B cell (primary cell): ENCODE measurements around the gene AHDC1. TPM values are rescaled to one million over a fixed set of nuclear protein-coding genes. Genes with fewer than 3 reads are reported as not detected.

Experiments
- ATAC-seq: fragments of 200-7000 bp; cut with Tn5 transposase; one replicate; pipeline ENCODE4 v1.10.0; 2021; ENCODE audit warnings: low read depth, mild to moderate bottlenecking, moderate number of reproducible peaks, moderate library complexity
- CTCF ChIA-PET: fragments of 350-600 bp; sonication (Branson Sonifier 250); formaldehyde crosslinking; loops from one replicate; lab custom pipeline; 2021; ENCODE audit warnings: antibody characterized with exemption, inconsistent platforms; lab: Charles Lee
- POLR2A ChIA-PET: fragments of 350-600 bp; sonication (Branson Sonifier 250); formaldehyde crosslinking; loops from one replicate; lab custom pipeline; 2021; ENCODE audit warnings: antibody characterized with exemption; lab: Charles Lee
- DNase-seq: peaks from one replicate; pipeline ENCODE4 v3.0.0; 2013
- H2AFZ ChIP-seq: 2 replicates; pipeline ENCODE4 v1.6.1; 2012; ENCODE audit warnings: mild to moderate bottlenecking, low read depth, low read length; ENCODE audit not compliant: insufficient read depth, poor library complexity, severe bottlenecking
- H3K27ac ChIP-seq, 2 donors: 1 replicate in 1 of 2; 2 replicates in 1 of 2; pipeline ENCODE4 v1.5.1; 2012 to 2013; ENCODE audit warnings: low read length in 2 of 2, mild to moderate bottlenecking in 2 of 2, moderate library complexity in 1 of 2
- H3K27me3 ChIP-seq, 4 experiments: fragments of 200-600 bp in 1 of 4; sonication (generic) in 1 of 4; replicated peaks in 1 of 4; 1 replicate in 2 of 4; 2 replicates in 2 of 4; pipeline versions ENCODE4 v1.6.1 to v1.7.0; 2013 to 2016; ENCODE audit warnings: low read length in 3 of 4, mild to moderate bottlenecking in 2 of 4, mixed read lengths in 1 of 4, moderate library complexity in 1 of 4; ENCODE audit not compliant: insufficient read depth in 4 of 4, control insufficient read depth in 3 of 4; ENCODE audit errors: control extremely low read depth in 1 of 4
- H3K36me3 ChIP-seq, 2 experiments: replicated peaks in 1 of 2; 1 replicate in 1 of 2; 2 replicates in 1 of 2; pipeline versions ENCODE4 v1.6.1 to v1.7.1; 2013; ENCODE audit warnings: low read length in 1 of 2; ENCODE audit not compliant: insufficient read depth in 2 of 2, control insufficient read depth in 1 of 2; ENCODE audit errors: control extremely low read depth in 1 of 2, extremely low read depth in 1 of 2
- H3K4me1 ChIP-seq, 2 donors: fragments of 200-600 bp in 1 of 2; sonication (generic) in 1 of 2; 1 replicate in 1 of 2; 2 replicates in 1 of 2; pipeline versions ENCODE4 v1.5.1 to v1.6.1; 2013 to 2017; ENCODE audit warnings: low read length in 2 of 2; ENCODE audit not compliant: control insufficient read depth in 2 of 2, insufficient read depth in 2 of 2
- H3K4me2 ChIP-seq: replicated peaks from 2 replicates; pipeline ENCODE3; 2012; ENCODE audit warnings: mild to moderate bottlenecking, low read depth, low read length; ENCODE audit not compliant: poor library complexity, severe bottlenecking
- H3K4me3 ChIP-seq, 5 experiments: fragments of 200-600 bp in 1 of 5; sonication (generic) in 1 of 5; 1 replicate in 3 of 5; 2 replicates in 2 of 5; pipeline versions ENCODE4 v1.5.1 to v1.7.0; 2011 to 2016; ENCODE audit warnings: low read length in 4 of 5, mild to moderate bottlenecking in 4 of 5, low read depth in 2 of 5, control low read depth in 1 of 5, moderate library complexity in 1 of 5; ENCODE audit not compliant: insufficient read depth in 1 of 5; ENCODE audit errors: control extremely low read depth in 1 of 5, extremely low read depth in 1 of 5
- H3K79me2 ChIP-seq: fragments of 200-600 bp; sonication (generic); one replicate; pipeline ENCODE4 v1.6.0; 2016; ENCODE audit warnings: low read length; ENCODE audit not compliant: control insufficient read depth, insufficient read depth
- H3K9ac ChIP-seq: fragments of 200-600 bp; sonication (generic); 2 replicates; pipeline ENCODE4 v1.6.1; 2017; ENCODE audit warnings: mild to moderate bottlenecking, low read length, moderate library complexity
- H3K9me3 ChIP-seq, 3 donors: one replicate each; pipeline versions ENCODE4 v1.6.1 to v1.7.1; 2013; ENCODE audit warnings: low read length in 2 of 3; ENCODE audit not compliant: control insufficient read depth in 2 of 3, insufficient read depth in 1 of 3; ENCODE audit errors: control extremely low read depth in 1 of 3
- H4K20me1 ChIP-seq: 2 replicates; pipeline ENCODE4 v1.6.0; 2012; ENCODE audit warnings: mild to moderate bottlenecking, low read length; ENCODE audit not compliant: insufficient read depth, control insufficient read depth, poor library complexity, severe bottlenecking
- H3K27ac Mint-ChIP-seq: one replicate; pipeline ENCODE4 v1.8.0; 2021; ENCODE audit warnings: mixed read lengths
- H3K27me3 Mint-ChIP-seq: one replicate; pipeline ENCODE4 v1.8.0; 2021; ENCODE audit warnings: mixed read lengths
- H3K4me1 Mint-ChIP-seq: one replicate; pipeline ENCODE4 v1.8.0; 2021; ENCODE audit warnings: mixed read lengths
- H3K4me3 Mint-ChIP-seq: one replicate; pipeline ENCODE4 v1.8.0; 2021; ENCODE audit warnings: mixed read lengths
- H3K9me3 Mint-ChIP-seq: one replicate; pipeline ENCODE4 v1.8.0; 2022; ENCODE audit warnings: mixed read lengths; ENCODE audit not compliant: insufficient read depth
- EZH2 ChIP-seq: IDR thresholded peaks from 2 replicates; pipeline ENCODE4 v1.6.1; 2012; ENCODE audit warnings: borderline replicate concordance, low read depth, mild to moderate bottlenecking, moderate library complexity, low read length; ENCODE audit not compliant: insufficient read depth, poor library complexity, severe bottlenecking
- WGBS: methylation state at CpG from one replicate; pipeline ENCODE4 v1.1.5; 2013; ENCODE audit warnings: missing lambda C conversion rate; ENCODE audit not compliant: insufficient coverage; 5-methylcytosine and 5-hydroxymethylcytosine counted together
- intact Hi-C: fragments of 100-400 bp; cut with micrococcal nuclease; formaldehyde crosslinking; loops from one replicate; pipeline ENCODE4 v1.10.0; 2022
- polyA plus RNA-seq: library from polyadenylated mRNA; depleted of rRNA; stranded (reverse); fragments of >200 nt; gene quantifications from 2 replicates; pipeline ENCODE4 v1.2.3, GENCODE V29; 2012
- total RNA-seq, 2 donors: library from RNA; stranded (reverse); fragments of 120-200 nt in 1 of 2; gene quantifications; 1 replicate in 1 of 2; 2 replicates in 1 of 2; pipeline versions ENCODE4 v1.2.3 to v1.2.4, GENCODE V29; 2013 to 2022
- TF ChIP-seq, protein P1 (sequence below): fragments of 200-600 bp; IDR thresholded peaks from one replicate; pipeline ENCODE4 v1.8.0; 2022; ENCODE audit warnings: antibody characterized with exemption, mild to moderate bottlenecking

The AHDC1 gene
- total and polyA plus RNA-seq, 2 donors (not counting 1 experiment from before 2014, with no cell fraction given), result 6.2 to 32.0 TPM

DNA sequence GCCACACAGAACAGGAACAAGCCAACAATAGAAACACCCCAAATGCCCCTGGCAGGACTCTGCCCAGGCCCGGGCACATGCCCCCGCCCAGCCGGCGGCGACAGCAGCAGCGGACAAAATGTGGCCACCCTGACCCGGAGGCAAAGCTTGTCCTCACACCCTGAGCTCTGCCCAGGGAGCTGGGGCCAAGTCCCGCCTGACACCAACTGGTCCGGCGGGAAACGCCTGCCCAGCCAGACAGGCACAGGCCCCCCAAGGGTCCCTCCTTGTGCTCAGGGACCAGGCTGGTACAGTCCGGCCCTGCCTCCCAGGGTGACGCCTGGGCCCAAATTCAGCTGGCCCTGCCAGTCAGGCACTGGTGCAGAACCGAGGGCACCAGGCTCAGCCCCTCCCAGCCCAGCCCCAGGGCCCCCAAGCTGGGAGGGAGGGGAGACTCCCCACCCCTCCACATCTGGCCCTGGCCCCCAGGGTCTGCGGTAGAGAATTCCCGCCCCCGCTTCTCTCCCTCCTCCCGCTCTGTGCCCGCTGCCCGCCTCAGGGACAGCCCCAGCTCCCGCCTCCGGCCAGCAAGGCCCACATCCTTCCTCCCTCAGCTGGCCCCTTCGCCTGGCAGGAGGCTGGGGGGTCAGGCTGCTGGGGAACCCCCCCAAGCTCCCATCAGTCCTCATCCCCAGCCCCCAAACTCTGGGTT, 2.0 kb downstream of the AHDC1 start:
- Histone ChIP-seq H3K79me2 (peaks cover 73% of the 10 kb centered on the region), H3K4me1 (peaks cover 56 to 78% of the 10 kb centered on the region in 2 donors), H2AFZ (peak overlapping the region; percentile 34), H3K4me2 (peak overlapping the region; percentile 98), H3K9me3 (no peaks in the 10 kb centered on the region), H3K4me3 (peak overlapping the region in 4 of 5 experiments; percentile 35 to 84 (median 60)), H3K9ac (peak overlapping the region; percentile 53), H3K27me3 (no peaks in the 10 kb centered on the region), H4K20me1 (peaks cover 57% of the 10 kb centered on the region), H3K27ac (peak overlapping the region in 1 of 2 donors; percentile 59), H3K36me3 (no peaks in the 10 kb centered on the region)
- WGBS, result 3% methylated on average over 23 of the region's 23 CpGs
- no peak for TF ChIP-seq EZH2
- TF ChIP-seq, protein P1, sequence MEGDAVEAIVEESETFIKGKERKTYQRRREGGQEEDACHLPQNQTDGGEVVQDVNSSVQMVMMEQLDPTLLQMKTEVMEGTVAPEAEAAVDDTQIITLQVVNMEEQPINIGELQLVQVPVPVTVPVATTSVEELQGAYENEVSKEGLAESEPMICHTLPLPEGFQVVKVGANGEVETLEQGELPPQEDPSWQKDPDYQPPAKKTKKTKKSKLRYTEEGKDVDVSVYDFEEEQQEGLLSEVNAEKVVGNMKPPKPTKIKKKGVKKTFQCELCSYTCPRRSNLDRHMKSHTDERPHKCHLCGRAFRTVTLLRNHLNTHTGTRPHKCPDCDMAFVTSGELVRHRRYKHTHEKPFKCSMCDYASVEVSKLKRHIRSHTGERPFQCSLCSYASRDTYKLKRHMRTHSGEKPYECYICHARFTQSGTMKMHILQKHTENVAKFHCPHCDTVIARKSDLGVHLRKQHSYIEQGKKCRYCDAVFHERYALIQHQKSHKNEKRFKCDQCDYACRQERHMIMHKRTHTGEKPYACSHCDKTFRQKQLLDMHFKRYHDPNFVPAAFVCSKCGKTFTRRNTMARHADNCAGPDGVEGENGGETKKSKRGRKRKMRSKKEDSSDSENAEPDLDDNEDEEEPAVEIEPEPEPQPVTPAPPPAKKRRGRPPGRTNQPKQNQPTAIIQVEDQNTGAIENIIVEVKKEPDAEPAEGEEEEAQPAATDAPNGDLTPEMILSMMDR, result no peak
- H3K4me3 Mint-ChIP-seq, result peak overlapping the region; percentile 86
- H3K27me3 Mint-ChIP-seq, result no peaks in the 10 kb centered on the region
- peaks cover 55% of the 10 kb centered on the region for H3K4me1 Mint-ChIP-seq
- intact Hi-C loops, result loop anchor here (2.0 to 10.0 kb wide), 2 partner anchors 111 to 123 kb away; partner anchors contain the start of genes FAM76A and WASF2
- POLR2A ChIA-PET, result interaction anchor here (0.6 to 1.4 kb wide), 8 partner anchors 26 to 185 kb away, joined by 3 to 9 read pairs (median 4); partner anchors contain the start of gene WASF2
- CTCF ChIA-PET, result interaction anchor here (0.6 to 9.8 kb wide), 20 partner anchors 25 to 404 kb away, joined by 3 to 135 read pairs (median 4); partner anchors contain the start of gene IFI6
- ATAC-seq (peak; percentile 12), DNase-seq (peak; percentile 55)
- H3K9me3 Mint-ChIP-seq, result no peaks in the 10 kb centered on the region
- H3K27ac Mint-ChIP-seq, result peak overlapping the region; percentile 80
